RWPE2 (cell line): ENCODE measurements around the gene NTNG2.

ENCODE experiments used
- ATAC-seq: fragments of 200-7000 bp; cut with Tn5 transposase; 3 replicates; pipeline ENCODE4 v1.9.1; 2021; ENCODE audit warnings: low read depth
- DNase-seq: peaks from one replicate; pipeline ENCODE4 v3.0.0-alpha.2; 2020; ENCODE audit warnings: low spot score
- H3K27ac ChIP-seq: fragments of 450-650 bp; 2 replicates; pipeline ENCODE4 v1.5.1; 2017; ENCODE audit warnings: mild to moderate bottlenecking; ENCODE audit not compliant: poor library complexity, severe bottlenecking
- H3K27me3 ChIP-seq: fragments of 250-450 bp; sonication (Bioruptor Pico); 2 replicates; pipeline ENCODE4 v1.5.1; 2021; ENCODE audit warnings: mild to moderate bottlenecking, moderate library complexity; ENCODE audit not compliant: insufficient read depth, poor library complexity, severe bottlenecking
- H3K36me3 ChIP-seq: fragments of 250-450 bp; sonication (Bioruptor Pico); 2 replicates; pipeline ENCODE4 v1.5.1; 2020; ENCODE audit warnings: low read depth, mild to moderate bottlenecking, moderate library complexity
- H3K4me1 ChIP-seq: fragments of 250-450 bp; sonication (Bioruptor Pico); 2 replicates; pipeline ENCODE4 v1.5.1; 2021; ENCODE audit warnings: mild to moderate bottlenecking, moderate library complexity; ENCODE audit not compliant: insufficient read depth, poor library complexity, severe bottlenecking
- H3K4me3 ChIP-seq: fragments of 250-450 bp; sonication (Bioruptor Pico); 2 replicates; pipeline ENCODE4 v1.5.1; 2021; ENCODE audit warnings: mild to moderate bottlenecking, moderate library complexity; ENCODE audit not compliant: severe bottlenecking
- H3K9me3 ChIP-seq: fragments of 250-450 bp; sonication (Bioruptor Pico); 2 replicates; pipeline ENCODE4 v1.5.1; 2021; ENCODE audit warnings: mild to moderate bottlenecking, moderate library complexity; ENCODE audit not compliant: severe bottlenecking
- TF ChIP-seq, protein P1 (sequence below): fragments of 450-650 bp; IDR thresholded peaks from one replicate; pipeline ENCODE4 v1.5.1; 2017; ENCODE audit warnings: mild to moderate bottlenecking, moderate library complexity; ENCODE audit not compliant: poor library complexity, severe bottlenecking

The NTNG2 gene

DNA sequence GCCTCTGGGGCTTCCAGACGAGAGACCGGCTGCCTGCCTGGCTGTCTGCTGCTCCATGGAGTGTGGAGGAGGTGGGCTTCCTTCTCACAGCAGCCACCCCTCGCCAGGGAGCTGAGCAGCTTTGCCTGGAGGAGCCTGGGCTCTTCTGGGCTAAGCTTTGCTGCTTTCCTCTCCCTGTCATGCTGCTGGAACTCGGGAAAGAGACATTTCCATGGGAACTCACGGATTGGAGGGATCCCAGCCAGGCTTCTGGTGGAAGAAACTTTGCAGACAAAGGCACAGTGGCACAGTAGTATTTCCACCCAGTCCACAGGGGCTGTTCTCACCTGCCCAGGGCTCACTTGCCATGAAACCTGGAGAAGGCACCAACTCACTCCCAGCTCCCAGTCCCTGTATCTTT is 5.6 kb upstream of the NTNG2 start:
- Histone ChIP-seq H3K9me3 (no peaks in the 10 kb centered on the region), H3K4me1 (no peaks in the 10 kb centered on the region), H3K4me3 (no peak overlapping the region), H3K27me3 (peaks cover 39% of the 10 kb centered on the region), H3K36me3 (no peaks in the 10 kb centered on the region), H3K27ac (no peak overlapping the region)
- no peak for DNase-seq
- TF ChIP-seq, protein P1, sequence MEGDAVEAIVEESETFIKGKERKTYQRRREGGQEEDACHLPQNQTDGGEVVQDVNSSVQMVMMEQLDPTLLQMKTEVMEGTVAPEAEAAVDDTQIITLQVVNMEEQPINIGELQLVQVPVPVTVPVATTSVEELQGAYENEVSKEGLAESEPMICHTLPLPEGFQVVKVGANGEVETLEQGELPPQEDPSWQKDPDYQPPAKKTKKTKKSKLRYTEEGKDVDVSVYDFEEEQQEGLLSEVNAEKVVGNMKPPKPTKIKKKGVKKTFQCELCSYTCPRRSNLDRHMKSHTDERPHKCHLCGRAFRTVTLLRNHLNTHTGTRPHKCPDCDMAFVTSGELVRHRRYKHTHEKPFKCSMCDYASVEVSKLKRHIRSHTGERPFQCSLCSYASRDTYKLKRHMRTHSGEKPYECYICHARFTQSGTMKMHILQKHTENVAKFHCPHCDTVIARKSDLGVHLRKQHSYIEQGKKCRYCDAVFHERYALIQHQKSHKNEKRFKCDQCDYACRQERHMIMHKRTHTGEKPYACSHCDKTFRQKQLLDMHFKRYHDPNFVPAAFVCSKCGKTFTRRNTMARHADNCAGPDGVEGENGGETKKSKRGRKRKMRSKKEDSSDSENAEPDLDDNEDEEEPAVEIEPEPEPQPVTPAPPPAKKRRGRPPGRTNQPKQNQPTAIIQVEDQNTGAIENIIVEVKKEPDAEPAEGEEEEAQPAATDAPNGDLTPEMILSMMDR, result no peak
- ATAC-seq, result no peak

- Histone ChIP-seq H3K4me1 (no peaks in the 10 kb centered on the region), H3K27me3 (peaks cover 48% of the 10 kb centered on the region), H3K9me3 (no peaks in the 10 kb centered on the region), H3K27ac (no peak overlapping the region), H3K36me3 (no peaks in the 10 kb centered on the region), H3K4me3 (no peak overlapping the region)
- DNase-seq (no peak), ATAC-seq (no peak)
- TF ChIP-seq, protein P1, result no peak
Observed at GRCh38 chr9:132157347-132158116, 4.3 kb upstream of the NTNG2 start.

- Histone ChIP-seq H3K4me1 (no peaks in the 10 kb centered on the region), H3K36me3 (no peaks in the 10 kb centered on the region), H3K27me3 (peaks cover 77% of the 10 kb centered on the region), H3K9me3 (no peaks in the 10 kb centered on the region), H3K4me3 (peak overlapping the region; percentile 43), H3K27ac (no peak overlapping the region)
- DNase-seq, result no peak
- TF ChIP-seq, protein P1, result no peak
- peak; percentile 40; the same call in 1 of the 3 replicates for ATAC-seq
Observed at GRCh38 chr9:132160802-132161742, 786 bp upstream of the NTNG2 start.

DNA sequence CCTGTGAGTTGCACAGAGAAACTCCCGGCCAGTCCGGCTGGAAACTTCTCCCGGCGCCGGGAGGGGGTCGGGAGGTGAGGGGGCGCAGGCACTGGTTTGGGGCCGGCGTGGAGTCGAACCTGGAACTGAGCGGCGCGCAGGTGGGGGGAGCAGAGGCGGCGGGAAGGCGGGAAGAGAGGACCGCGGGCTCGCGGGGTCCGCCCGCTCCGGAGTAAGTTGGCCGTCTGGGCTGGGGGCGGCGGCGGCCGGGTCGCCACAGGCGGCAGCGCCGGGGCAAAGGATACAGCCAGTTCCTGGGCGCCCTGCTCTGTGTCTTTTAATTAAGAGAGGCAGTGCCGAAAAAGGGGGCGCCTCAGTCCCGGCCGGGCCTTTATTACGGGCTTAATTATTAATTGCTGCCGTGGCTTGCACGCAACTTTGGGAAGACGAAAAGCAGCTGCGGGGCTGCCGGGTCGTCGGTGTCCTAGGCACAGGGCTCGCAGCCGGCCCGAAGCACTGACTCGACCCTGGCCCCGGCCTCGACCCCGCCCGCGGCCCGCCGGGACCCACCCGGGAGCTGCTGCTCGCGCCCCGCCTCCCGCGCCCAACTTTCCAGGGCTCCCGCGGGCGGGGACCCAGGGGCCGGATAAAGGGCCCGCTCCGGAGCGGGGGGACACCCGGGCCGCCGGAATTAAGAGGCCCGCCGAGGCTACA is 1.1 kb downstream of the NTNG2 start:
- DNase-seq (no peak), ATAC-seq (no peak)
- Histone ChIP-seq H3K27ac (no peak overlapping the region), H3K4me3 (peak overlapping the region; percentile 43), H3K4me1 (no peaks in the 10 kb centered on the region), H3K36me3 (no peaks in the 10 kb centered on the region), H3K9me3 (no peaks in the 10 kb centered on the region), H3K27me3 (peaks cover 88% of the 10 kb centered on the region)
- TF ChIP-seq, protein P1, result no peak
